Measurements from ENCODE around the gene SCN9A. TPM values are rescaled to one million over a fixed set of nuclear protein-coding genes. Genes with fewer than 3 reads are reported as not detected.

Gene SCN9A
- total RNA-seq, 1 experiment from 2014 or later, result 0.07 TPM

DNA sequence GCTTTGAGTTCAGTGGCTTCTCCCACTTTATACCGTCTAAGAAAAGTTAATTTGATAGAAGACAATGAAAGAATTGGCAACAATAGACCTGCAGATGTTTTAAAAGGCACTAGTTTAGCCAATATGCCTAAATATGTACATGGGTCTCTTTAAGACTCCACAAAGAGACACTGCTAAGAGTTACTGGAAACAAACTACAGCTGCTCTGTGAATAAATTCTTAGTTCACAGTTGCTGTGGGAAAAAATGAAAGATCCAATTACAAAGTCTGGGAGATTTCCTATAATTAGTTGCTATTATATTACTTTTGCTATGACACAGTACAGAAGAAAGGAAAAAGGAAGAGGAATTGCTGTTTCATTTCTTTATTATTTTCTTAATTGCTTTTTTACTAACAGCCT is 34.3 kb downstream of the SCN9A start (continued):
- TF ChIP-seq ZFX (IDR thresholded peaks at IDR 0.05) (no peak), EGR1 (IDR thresholded peaks at IDR 0.05; ENCODE audit: low read depth) (no peak), POLR2AphosphoS5 (IDR thresholded peaks at IDR 0.05; ENCODE audit: low read depth, low read length) (no peak)

DNA sequence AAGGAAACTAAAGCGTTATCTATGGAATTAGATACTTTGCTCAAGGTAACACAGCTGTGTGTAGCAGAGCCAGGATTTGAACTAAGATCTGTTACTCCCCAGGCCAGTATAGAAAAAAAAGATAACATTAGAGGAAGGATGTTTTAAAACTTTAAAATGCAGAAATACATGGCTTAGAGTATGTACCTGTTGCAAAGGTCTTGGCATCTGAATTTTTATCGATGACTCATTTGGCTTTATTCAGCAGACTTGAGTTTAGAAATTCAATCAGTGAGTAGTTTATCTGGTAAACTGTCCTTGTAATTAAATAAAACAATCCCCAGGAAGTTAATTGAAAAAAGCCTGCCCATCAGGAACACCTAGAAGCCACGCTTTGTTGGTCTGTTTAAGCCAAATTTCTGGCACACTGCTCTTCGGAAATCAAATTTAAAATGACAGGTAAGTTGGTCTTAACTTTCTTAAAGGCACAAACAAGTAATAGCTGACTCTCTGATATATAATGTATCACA is 36.9 kb downstream of the SCN9A start:
- POLR2A ChIA-PET, result no interaction called here

More for the DNA sequence above, 36.9 kb downstream of the SCN9A start:
- H3K79me2 ChIP-seq (ENCODE audit: insufficient read depth, low read length), result no peaks in the 10 kb centered on the region
- H3K9me2 ChIP-seq (ENCODE audit: insufficient read depth), result no peaks in the 10 kb centered on the region
- H3K4me1 ChIP-seq (ENCODE audit: control insufficient read depth in 1 of 2, insufficient read depth in 2 of 2, low read length in 2 of 2), result no peaks in the 10 kb centered on the region
- H3K4me3 ChIP-seq (replicated peaks in 1 of 2; ENCODE audit: low read depth in 1 of 2, low read length in 2 of 2), result no peak overlapping the region
- DNase-seq (ENCODE audit: low read depth, low spot score) (no peak), ATAC-seq (no peak)
- no peaks in the 10 kb centered on the region for H3K36me3 ChIP-seq (ENCODE audit: control insufficient read depth in 1 of 2, insufficient read depth in 2 of 2, low read length in 2 of 2)
- ChIA-PET RAD21 (ENCODE audit: low non-redundant PET in 1 of 2, low total read pairs in 2 of 2, uncharacterized antibody in 2 of 2, unreplicated experiment in 2 of 2) (no interaction called here), CTCF (no interaction called here)
- BruUV-seq (replicated peaks), result no TSS peak
- H3K27ac ChIP-seq (ENCODE audit: low read depth, low read length), result no peak overlapping the region
- no peak overlapping the region for H3K4me2 ChIP-seq (ENCODE audit: low read length)
- H4K20me1 ChIP-seq (ENCODE audit: insufficient read depth), result no peaks in the 10 kb centered on the region
- no peaks in the 10 kb centered on the region for H3K9me3 ChIP-seq (ENCODE audit: control insufficient read depth in 1 of 2, insufficient read depth in 1 of 2, low read depth in 1 of 2, low read length in 2 of 2)
- TF ChIP-seq POLR2A (IDR thresholded peaks at IDR 0.05; ENCODE audit: borderline replicate concordance, extremely low read depth, insufficient read depth, insufficient read length), result no peak
- no peak for TF ChIP-seq JUND (IDR thresholded peaks at IDR 0.05)
- TF ChIP-seq, protein P1, sequence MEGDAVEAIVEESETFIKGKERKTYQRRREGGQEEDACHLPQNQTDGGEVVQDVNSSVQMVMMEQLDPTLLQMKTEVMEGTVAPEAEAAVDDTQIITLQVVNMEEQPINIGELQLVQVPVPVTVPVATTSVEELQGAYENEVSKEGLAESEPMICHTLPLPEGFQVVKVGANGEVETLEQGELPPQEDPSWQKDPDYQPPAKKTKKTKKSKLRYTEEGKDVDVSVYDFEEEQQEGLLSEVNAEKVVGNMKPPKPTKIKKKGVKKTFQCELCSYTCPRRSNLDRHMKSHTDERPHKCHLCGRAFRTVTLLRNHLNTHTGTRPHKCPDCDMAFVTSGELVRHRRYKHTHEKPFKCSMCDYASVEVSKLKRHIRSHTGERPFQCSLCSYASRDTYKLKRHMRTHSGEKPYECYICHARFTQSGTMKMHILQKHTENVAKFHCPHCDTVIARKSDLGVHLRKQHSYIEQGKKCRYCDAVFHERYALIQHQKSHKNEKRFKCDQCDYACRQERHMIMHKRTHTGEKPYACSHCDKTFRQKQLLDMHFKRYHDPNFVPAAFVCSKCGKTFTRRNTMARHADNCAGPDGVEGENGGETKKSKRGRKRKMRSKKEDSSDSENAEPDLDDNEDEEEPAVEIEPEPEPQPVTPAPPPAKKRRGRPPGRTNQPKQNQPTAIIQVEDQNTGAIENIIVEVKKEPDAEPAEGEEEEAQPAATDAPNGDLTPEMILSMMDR (IDR thresholded peaks at IDR 0.05 in 2 of 3, conservative IDR thresholded peaks at IDR 0.05 in 1 of 3; ENCODE audit: borderline replicate concordance in 1 of 3, insufficient read depth in 1 of 3, low read depth in 2 of 3, low read length in 2 of 3), result no peak
- TF ChIP-seq ELF1 (IDR thresholded peaks at IDR 0.05; ENCODE audit: borderline replicate concordance, low read depth), result no peak
- no peak for TF ChIP-seq EZH2phosphoT487 (IDR thresholded peaks at IDR 0.05; ENCODE audit: borderline replicate concordance)
- TF ChIP-seq, protein P2, sequence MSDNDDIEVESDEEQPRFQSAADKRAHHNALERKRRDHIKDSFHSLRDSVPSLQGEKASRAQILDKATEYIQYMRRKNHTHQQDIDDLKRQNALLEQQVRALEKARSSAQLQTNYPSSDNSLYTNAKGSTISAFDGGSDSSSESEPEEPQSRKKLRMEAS (IDR thresholded peaks at IDR 0.05), result no peak
- H2AFZ ChIP-seq (ENCODE audit: low read depth, low read length, poor library complexity, severe bottlenecking), result no peak overlapping the region
- no peak overlapping the region for H3K9ac ChIP-seq (ENCODE audit: low read length)
- intact Hi-C loops (cut with micrococcal nuclease), result no loop called here
- peaks cover 39% of the 10 kb centered on the region for H3K27me3 ChIP-seq (ENCODE audit: insufficient read depth, low read length)
